GM21515 (cell line): ENCODE results near the gene NR5A1.

Source experiments
- ATAC-seq: cut with Tn5 transposase; IDR thresholded peaks from one replicate; pipeline ENCODE4 v1.9.1; 2021; ENCODE audit not compliant: unreplicated experiment

Gene NR5A1

DNA sequence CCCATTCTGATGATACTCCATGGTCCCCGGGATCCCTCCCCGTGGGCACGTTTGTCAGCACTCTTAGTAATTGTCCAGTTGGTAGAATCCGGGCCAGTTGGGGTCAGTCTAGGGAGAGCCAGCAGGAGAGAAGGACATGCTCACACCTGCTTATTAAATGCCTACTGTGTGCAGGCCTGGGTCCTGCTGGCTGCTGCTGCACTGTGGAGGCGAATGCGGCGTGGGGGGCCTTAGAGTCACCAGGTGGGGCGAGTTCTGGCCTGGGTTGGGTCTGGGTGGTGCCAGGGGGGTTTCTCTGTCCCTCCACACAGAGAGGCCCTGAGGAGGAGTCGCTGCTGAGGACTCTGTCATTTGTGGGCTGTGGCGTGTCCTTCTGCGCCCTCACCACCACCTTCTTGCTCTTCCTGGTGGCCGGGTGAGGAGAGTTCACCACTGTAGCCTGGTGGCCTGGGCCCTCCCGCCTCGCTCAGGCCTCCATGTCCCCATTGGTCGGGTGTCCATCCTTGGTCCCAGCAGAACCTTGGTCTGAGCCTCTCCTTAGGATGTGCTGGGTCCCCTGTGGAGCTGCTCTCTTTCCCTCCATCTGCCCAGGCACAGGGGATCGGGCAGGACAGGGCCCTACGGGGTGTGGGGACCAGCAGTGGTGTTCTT, 39.7 kb downstream of the NR5A1 start:
- ATAC-seq = no peak

DNA sequence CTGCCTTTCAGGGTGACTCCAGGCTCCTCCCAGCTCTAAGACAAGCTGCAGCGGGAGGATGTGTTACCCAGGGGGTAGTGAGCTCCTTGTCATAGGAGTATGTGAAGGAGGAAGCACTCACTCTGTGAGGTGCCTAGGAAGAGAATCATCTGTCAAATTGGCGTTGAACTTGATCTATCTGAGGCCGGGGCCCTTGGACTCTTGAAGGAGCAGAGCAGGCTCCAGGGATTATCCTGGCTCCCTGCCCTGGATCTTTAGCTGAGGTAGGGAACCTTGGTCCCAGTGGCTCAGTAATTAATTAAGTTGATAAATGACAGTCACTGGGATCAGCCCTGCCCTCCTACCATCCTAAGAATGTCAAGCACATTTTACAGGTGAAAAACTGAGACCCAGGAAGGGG, 41.5 kb downstream of the NR5A1 start:
- ATAC-seq = no peak

DNA sequence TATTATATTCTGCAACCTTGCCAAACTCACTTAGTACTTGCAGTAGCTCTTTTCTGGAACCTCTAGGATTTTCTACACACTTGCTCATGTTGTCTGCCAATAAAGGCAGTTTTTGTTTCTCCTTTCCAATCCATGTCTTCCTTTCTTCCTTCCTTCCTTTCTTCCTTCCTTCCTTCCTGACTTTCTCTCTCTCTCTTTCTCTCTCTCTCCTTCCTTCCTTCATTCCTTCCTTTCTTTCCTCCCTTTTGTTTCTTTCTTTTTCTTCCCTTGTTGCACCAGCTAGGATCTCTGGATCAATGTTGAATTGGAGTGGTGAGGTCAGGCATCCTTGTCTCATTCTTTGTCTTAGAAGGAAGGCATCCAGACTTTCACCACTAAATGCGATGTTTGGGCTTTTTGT, 44.5 kb downstream of the NR5A1 start:
- no peak for ATAC-seq

DNA sequence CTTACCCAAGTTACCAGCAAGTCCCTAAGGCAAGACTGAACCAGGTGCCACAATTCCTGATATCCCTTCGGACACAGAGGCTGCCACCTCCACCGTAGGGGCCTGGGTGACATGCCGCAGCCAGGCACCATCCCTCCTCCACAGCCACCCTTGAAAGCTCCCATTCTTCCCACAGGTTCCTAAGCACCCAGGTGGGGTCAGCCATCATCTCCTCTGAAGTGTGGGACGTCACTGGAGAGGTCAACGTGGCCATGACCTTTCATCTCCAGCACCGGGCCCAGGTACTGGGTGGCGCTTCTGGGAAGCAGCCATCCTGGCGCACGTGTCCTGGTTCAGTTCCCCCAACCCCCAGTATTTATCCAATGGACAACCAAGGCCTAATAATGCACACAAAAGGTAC, 48.8 kb downstream of the NR5A1 start:
- no peak for ATAC-seq

DNA sequence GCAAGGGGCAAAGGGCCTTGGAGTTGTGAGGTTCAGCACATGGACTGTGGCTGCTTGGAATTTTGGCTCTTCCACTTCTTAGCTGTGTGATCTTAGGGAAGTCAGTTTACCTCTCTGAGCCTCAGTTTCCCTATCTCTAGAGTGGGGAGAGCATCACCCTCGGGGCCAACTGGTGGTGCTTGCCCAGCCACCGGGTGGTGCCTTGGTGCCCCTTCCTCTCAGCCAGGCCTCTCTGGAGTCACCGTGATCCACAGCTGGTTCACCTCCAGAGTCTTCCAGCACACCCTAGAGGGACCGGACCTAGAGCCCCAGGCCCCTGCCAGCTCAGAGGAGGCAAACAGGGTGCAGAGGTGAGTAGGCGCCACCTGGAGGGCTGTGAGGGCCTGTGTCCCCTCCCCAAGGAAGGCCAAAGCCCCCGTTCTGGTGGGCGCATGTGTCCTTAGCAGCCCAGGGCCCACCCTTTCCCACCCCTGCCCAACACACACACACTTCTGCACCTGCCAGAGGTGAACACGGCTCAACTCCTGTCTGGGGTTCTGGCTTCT, 49.2 kb downstream of the NR5A1 start:
- ATAC-seq = no peak

DNA sequence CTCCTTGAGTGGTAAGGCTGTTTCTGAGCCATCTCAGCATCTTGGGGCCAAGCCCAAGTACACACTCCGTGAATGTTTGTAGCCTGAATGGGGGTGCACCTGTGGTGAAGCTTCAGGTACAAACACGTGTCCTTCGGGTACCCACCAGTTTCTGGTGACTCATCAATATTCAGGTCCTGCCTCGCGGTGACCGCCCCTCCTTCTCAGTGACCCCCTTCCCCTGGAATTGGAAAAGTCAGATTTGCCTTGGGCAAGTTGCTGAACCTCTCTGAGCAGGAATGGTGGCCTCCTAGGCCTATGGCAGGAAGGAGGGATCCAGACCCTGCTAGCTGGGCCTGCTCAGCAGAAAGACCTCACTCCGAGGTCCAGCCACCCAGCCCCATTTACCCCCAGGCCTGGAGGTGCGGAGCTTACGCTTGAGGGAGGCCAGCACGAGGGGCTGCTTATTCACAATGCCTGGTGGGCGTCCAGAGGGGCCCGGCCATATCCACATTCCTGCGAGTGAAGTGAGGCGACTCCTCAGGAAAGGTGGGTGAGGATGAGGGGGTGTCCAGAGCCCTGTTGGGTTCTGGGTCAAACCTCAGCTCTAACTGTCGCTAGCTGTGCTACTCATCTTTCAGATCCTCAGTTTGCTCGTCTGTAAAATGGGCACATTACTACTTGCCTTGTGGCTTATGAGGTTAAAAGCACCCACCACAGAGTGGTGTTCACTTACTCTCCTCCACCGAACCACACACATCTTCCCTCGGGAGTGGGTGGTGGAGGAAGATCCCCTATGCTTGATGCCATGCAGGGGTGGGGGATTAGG, 49.9 kb downstream of the NR5A1 start:
- ATAC-seq = no peak

DNA sequence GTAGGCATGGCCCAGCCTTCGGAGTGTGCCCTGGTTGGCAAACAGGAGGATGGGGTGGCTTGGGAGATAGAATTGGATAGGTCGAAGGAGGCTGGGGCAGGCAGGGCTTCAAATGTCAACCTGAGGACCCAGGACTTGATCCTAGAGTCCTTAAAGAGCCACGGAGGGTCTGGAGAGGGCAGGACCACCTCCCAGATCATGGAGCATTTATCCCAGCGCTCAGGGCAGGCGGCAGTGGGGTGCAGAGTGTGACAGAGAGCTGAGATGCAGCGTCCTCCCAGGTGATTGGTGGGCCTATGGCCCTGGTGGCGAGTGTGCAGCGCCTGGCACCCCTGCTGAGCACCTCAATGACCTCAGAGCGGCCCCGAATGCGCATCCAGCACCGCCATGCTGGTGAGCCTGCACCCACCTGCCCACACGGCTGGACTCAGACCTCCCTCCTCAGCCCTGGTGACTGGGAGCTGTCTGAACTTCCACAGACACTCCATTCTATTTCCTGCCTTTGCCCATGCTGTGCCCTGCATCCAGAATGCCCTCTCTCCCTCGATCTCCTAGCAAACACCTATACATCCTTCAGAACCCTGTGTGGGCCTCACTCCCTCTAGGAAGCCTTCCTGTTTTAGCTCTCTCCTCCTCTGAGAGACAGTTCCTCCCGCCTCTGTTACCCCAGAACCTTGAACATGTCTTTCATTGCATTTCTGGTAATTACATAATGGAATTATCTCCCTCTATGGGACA, 50.7 kb downstream of the NR5A1 start:
- no peak for ATAC-seq

DNA sequence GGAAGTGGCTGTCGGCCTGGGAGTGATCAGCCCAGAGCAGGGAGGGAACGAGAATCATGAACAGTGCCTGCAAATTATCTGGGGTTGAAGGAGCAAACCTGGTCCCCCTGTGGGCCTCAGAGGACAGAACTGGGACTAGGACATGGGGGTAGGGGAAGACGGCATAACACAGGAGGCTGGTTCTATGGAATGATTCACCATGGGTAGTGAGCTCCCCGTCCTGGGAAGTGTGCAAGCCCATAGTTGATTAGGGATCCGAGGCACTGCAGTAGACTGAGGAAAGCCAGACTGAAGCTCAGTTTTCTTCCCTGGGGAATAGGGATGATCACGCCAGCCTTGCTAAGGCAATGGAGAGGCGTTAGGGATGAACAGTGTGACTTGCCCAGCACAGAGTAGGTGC, 51.4 kb downstream of the NR5A1 start:
- no peak for ATAC-seq

DNA sequence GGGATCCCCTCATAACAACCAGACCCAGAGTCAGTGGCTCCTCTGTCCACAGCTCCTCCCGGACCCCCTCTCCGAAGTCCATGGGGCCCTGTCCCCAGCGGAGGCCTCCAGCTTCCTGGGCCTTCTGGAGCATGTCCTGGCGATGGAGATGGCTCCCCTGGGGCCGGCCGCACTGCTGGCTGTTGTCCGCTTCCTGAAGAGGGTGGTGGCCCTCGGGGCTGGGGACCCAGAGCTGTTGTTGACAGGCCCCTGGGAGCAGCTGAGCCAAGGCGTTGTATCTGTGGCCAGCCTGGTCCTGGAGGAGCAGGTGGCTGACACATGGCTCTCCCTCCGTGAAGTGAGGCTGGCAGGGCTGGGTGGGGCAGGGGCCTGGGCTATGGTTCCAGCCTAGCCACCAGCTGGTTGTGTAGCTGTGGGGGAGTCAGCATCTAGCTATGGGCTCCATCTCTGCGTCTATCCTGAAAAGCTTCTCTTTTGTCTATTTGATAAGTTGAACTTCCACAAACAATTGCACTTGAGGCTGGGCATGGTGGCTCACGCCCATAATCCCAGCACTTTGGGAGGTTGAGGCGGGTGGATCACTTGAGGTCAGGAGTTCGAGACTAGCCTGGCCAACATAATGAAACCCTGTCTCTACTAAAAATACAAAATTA, 52.3 kb downstream of the NR5A1 start:
- ATAC-seq = no peak

DNA sequence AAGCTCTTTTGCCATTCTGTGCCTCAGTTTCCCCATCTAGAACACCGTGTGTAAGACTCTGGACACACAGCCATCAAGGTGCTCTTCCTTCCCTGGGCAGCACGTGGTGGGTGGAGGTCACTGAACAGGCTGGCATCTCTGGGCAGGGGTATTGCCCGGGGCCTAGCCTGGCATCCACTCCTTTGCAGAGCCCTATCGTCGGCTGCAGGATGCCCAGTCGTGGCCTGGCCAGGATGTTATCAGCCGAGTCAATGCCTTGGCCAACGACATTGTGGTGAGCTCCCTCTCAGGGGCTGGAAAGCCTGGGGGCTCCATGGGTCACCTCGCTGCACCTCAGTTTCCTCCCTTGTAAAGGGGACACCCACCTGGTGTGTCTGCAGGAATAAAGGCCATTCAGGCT, 52.9 kb downstream of the NR5A1 start:
- ATAC-seq = no peak

DNA sequence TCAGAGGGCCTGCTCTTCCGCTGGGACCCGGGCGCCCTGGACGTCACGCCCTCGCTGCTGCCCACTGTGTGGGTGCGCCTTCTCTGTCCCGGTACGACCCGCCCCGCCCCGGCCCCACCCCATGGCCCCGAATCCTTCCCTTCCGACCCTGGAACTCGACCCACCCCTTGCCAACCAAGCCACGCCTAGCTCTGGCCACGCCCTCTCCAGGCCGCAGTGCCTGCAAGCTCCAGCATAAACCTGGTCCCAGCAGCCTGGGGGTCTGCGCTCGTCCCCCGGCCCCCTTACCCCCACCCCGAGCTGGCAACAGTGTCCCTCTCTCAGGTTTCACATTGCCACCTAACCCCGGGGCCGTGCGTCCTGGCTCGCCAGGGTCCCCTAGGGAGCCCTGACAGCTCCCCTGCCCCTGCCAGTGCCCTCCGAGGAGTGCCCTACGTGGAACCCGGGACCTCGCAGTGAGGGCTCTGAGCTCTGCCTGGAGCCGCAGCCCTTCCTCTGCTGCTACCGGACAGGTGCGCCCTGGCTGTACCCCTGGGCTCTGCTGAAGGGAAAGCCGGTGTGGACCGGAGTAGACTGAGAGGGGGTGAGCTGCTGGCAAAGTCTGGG, 53.5 kb downstream of the NR5A1 start:
- no peak for ATAC-seq

DNA sequence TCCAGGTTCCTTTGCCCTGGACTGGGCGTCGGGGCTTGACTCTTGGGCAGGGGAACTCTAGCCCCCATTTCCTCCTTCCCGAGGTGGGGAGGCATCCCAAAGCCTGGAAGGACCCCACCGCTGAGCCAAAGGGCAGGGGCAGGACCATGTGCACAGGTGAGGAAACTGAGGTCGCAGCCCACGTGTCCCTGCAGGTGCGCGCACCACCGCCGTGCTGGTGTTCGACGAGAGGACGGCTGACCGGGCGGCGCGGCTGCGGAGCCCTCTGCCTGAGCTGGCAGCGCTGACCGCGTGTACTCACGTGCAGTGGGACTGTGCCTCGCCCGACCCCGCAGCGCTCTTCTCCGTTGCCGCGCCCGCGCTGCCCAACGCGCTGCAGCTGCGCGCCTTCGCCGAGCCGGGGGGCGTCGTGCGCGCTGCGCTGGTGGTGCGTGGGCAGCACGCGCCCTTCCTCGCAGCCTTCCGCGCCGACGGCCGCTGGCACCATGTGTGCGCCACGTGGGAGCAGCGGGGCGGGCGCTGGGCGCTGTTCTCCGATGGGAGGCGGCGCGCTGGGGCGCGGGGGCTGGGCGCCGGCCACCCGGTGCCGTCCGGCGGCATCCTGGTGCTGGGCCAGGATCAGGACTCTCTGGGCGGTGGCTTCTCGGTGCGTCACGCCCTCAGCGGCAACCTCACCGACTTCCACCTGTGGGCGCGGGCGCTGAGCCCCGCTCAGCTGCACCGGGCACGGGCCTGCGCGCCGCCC, 54.2 kb downstream of the NR5A1 start:
- ATAC-seq = no peak

DNA sequence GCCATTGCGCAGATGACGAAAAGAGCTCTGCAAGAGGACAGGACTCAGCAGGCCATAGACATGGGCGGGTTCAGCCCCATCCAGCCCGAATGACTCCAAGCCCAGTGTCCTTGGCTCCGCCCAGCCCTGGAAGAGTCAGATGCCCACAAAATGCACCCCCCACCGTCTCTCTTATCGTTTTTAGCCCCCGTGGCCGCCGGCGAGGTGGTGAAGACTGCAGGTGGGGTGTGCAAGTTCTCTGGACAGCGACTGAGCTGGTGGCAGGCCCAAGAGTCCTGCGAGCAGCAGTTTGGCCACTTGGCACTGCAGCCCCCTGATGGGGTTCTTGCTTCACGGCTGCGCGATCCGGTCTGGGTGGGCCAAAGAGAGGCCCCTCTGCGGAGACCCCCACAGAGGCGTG, 54.9 kb downstream of the NR5A1 start:
- ATAC-seq = no peak

DNA sequence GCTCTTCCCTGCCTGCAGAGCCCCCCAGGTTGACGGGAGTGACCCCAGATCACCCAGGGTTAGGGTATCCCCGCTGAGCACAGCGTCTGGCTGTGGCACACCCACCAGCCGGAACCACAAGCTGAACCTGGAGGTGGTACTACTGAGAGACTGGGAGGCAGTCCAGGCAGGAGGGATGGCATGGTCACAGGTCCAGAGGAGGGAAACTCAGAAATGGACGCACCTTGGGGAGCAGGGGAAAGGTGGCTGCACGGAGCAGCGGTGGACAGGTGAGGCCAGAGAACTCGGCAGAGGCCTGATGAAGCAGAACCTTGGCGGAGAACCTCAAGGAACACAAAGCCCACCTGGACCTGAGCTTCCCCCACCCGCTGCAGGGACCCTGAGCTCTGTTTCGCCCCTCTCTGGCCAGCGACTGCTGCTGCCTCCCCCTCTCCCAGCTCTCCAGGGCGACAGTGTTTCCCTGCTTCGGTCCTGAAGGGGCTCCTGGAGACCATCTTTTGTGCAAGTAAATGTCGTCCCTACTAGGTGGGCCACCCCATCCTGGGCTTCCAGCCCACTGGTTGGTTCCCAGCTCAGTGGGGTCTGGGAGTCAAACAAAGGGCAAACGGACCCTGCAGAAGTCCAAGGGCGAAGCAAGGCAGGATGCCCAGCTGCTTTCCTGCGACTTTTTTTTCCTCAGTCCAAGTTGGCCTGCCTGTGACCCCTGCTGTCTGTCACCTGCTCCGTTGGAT, 56.1 kb downstream of the NR5A1 start:
- no peak for ATAC-seq

DNA sequence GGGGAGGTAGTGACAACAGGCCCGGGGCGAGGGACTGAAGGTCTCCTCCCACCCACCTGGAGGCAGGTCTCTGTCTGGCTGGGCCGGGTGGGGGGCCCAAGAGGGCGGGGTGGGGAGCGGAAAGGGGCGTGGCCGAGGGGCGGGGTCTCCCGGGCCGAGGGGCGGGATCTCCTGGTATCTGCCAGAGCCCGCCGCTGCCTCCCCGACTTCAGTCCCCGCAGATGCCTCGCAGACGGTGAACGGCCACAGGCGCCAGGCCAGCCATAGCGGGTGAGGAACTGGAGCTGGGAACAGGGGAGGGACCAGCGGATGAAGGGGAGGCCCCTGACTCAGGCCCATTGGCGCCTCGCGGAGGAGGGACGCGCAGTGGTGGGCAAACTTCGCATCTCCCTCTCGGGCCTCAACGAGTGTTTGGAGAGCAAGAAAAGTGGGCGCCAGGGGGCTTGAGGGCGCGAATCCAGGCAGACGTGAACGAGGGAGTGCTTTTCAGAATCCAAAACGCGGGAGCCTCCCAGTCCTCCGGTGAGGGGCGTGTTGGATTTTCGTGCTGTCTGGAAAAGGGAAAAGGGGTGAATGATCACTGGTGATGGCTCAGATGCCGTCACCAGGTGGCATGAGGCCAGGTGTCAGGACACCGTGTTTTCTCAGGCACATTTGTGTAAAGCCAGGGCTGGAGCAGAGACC, 56.8 kb downstream of the NR5A1 start, which contains the start of gene ADGRD2:
Gene ADGRD2 (plus strand): TSS at position 211 of the 684 bp plus-strand sequence. CDS start 1,216 bp downstream, outside the sequence.
- ATAC-seq = no peak

DNA sequence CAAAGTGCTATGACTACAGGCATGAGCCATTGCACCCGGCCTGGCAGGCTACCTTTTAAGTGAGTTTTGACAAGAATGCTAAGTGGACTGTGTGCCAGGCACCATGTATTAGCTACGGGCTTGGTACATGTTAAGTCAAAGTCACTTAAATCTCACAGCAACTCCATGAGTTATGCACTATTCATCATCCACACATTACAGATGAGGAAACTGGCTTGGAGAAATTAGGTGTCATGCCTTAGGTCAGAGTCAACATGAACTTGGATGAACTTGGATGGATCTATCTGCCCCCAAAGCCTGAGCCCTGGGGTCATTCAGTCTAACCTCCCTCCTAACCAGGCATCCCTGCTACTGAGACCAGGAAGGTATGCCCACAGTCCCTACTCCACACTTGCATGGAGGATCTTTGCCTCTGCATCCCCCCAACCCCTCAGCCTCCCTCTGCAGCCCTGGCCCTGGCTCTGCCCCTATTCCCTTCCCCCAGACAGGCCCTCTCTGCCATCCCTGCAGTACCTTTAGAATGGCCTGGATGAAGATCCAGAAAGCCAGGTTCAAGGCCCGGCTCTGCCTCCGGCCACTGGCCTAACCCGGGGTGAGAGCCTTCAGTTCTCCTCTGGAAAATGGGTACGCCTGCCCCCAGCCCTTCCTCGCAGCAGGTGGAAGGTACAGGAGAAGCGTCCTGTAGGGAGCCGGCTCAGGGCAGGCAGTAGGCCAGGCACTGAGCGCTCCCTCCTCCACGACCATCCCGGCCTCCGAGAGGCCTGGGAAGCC, 57.6 kb downstream of the NR5A1 start:
- ATAC-seq = no peak

DNA sequence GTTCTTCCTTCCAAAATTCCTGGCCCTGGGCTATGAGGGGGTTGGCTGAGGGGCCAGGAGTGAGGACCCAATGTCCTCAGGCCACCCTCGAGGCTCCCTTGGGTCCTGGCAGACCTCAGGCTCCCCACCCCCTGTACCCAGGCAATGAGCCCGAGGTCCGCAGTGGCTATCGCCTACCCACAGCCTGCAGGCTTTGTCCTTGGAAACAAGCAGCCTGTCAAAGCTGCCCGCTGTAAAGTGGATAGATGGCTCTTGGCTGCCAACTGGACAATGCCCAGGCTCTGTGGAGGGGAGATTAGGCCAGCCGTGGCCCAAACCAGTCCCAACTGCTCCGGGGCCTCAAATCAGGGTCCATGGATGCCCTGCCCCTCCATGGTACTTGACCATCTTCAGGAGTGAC, 59.2 kb downstream of the NR5A1 start:
- ATAC-seq = no peak

DNA sequence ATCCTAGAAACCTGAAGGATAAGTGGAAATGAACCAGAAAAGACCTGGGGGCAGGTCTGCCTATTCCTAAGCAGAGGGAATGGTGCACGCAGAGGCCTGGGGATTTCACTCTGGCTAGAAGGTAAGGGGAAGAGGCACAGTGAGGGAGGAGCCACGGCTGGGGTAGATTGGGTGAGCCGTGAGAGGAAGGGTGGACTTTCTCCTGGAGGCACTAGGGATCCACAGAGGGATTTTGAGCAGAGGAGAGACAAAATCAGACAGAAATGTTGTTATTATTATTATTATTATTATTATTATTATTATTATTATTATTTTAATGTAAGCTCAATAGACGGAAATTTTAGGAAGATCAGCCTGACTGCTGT, 59.9 kb downstream of the NR5A1 start:
- ATAC-seq = no peak
